T-helper 2 cell treated with Interferon-gamma antibody and Interleukin-4, amounts not matched to agents 5 μg/mL and 100 μg/mL, for 36 hours (primary cell): Measurements from ENCODE around the gene MEGF8.
"Not testable (repeated sequence)": the region's sequence is repeated elsewhere in the genome, so short reads cannot be mapped to it uniquely, and the experiment has no call there.

Experiments used
- DNase-seq: peaks from one replicate; pipeline ENCODE4 v3.0.0; 2021; ENCODE audit warnings: low spot score
- H3K27ac Mint-ChIP-seq: one replicate; pipeline ENCODE4 v1.8.0; 2021; ENCODE audit warnings: mild to moderate bottlenecking, mixed read lengths
- H3K27me3 Mint-ChIP-seq: one replicate; pipeline ENCODE4 v1.8.0; 2021; ENCODE audit warnings: low read depth, mixed read lengths
- H3K36me3 Mint-ChIP-seq: one replicate; pipeline ENCODE4 v1.8.0; 2021; ENCODE audit warnings: low read depth, mixed read lengths
- H3K4me1 Mint-ChIP-seq: one replicate; pipeline ENCODE4 v1.8.0; 2021; ENCODE audit warnings: low read depth, mixed read lengths
- H3K4me3 Mint-ChIP-seq: one replicate; pipeline ENCODE4 v1.8.0; 2022; ENCODE audit warnings: mild to moderate bottlenecking, moderate library complexity, mixed read lengths
- H3K9me3 Mint-ChIP-seq: one replicate; pipeline ENCODE4 v1.8.0; 2021; ENCODE audit warnings: mixed read lengths

The MEGF8 gene

DNA sequence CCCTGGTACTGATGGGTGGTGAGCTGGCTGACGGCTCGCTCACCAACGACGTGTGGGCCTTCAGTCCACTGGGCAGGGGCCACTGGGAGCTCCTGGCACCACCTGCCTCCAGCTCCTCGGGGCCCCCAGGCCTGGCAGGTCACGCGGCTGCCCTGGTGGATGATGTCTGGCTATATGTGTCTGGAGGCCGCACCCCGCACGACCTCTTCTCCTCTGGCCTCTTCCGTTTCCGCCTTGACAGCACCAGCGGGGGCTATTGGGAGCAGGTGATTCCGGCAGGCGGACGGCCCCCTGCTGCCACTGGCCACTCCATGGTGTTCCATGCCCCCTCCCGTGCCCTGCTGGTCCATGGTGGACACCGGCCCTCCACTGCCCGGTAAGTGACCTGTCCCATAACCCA, 10.5 kb downstream of the MEGF8 start:
- Mint-ChIP-seq H3K27ac (no peak overlapping the region), H3K9me3 (no peaks in the 10 kb centered on the region), H3K27me3 (no peaks in the 10 kb centered on the region), H3K36me3 (no peaks in the 10 kb centered on the region), H3K4me3 (no peak overlapping the region), H3K4me1 (peaks cover 5% of the 10 kb centered on the region)
- DNase-seq = no peak

- not testable (repeated sequence) for H3K4me1 Mint-ChIP-seq, H3K36me3 Mint-ChIP-seq, DNase-seq, H3K4me3 Mint-ChIP-seq, H3K27ac Mint-ChIP-seq, H3K9me3 Mint-ChIP-seq, H3K27me3 Mint-ChIP-seq
Measured at GRCh38 chr19:42339126-42339860, 13.9 kb downstream of the MEGF8 start.

GRCh38 chr19:42339922-42340321, 14.5 kb downstream of the MEGF8 start:
- H3K27me3 Mint-ChIP-seq, H3K4me3 Mint-ChIP-seq: not testable (repeated sequence)

DNA sequence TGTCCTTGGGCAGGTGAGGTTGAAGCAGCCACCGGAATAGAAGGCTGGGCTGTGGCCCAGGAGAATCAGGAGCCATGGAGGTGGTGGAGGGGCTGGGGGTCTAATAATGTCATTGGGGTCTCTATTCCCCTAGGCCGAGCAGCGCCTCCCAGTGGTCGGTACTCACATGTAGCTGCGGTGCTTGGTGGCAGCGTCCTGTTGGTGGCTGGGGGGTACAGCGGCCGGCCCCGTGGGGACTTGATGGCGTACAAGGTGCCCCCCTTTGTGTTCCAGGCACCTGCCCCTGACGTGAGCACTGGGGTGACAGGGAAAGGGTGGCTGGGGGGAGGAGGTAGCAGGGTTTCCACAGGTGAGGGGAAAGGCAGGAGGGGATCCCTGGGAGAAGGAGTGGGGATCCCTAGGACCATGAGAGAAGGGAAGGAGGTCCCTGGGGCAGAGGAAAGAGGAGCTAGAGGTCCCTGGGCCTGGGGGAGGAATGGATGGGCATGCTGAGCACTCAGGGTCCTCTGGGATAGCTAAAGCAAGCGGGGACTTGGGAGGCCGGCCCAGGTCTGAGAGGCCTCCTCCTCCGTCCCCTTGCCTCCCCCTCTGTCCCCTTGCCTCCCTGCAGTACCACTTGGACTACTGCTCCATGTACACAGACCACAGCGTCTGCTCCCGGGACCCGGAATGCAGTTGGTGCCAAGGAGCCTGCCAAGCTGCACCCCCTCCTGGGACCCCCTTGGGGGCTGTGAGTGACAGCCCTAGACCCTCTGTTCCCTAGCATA, 18.1 kb downstream of the MEGF8 start:
- no peaks in the 10 kb centered on the region for H3K36me3 Mint-ChIP-seq
- H3K9me3 Mint-ChIP-seq = no peaks in the 10 kb centered on the region
- H3K27ac Mint-ChIP-seq = no peak overlapping the region
- no peak for DNase-seq
- no peak overlapping the region for H3K4me3 Mint-ChIP-seq
- H3K27me3 Mint-ChIP-seq = no peaks in the 10 kb centered on the region
- peaks cover 5% of the 10 kb centered on the region for H3K4me1 Mint-ChIP-seq

More at GRCh38 chr19:42339922-42340321, 14.5 kb downstream of the MEGF8 start:
- not testable (repeated sequence) for H3K9me3 Mint-ChIP-seq, DNase-seq, H3K27ac Mint-ChIP-seq, H3K36me3 Mint-ChIP-seq, H3K4me1 Mint-ChIP-seq

DNA sequence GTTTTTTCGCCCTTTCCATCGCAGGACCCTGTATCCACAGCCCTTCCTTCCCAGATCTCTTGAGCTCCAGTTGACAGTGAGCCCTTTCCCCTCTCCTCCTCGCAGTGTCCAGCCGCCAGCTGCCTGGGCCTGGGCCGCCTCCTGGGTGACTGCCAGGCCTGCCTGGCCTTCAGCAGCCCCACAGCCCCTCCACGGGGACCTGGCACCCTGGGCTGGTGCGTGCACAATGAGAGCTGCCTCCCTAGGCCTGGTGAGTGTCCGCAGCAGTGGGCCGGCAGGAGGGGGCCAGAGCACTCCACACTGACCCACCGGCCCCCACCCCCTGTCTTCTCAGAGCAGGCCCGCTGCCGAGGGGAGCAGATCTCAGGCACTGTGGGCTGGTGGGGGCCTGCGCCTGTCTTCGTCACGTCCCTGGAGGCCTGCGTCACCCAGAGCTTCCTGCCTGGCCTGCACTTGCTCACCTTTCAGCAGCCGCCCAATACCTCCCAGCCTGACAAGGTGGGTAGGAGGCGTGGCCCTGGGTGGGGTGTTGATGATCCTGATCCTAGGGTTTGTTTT, 19.0 kb downstream of the MEGF8 start:
- Mint-ChIP-seq H3K4me3 (no peak overlapping the region), H3K4me1 (peaks cover under 1% of the 10 kb centered on the region), H3K36me3 (no peaks in the 10 kb centered on the region), H3K27me3 (no peaks in the 10 kb centered on the region), H3K27ac (no peak overlapping the region), H3K9me3 (no peaks in the 10 kb centered on the region)
- no peak for DNase-seq

DNA sequence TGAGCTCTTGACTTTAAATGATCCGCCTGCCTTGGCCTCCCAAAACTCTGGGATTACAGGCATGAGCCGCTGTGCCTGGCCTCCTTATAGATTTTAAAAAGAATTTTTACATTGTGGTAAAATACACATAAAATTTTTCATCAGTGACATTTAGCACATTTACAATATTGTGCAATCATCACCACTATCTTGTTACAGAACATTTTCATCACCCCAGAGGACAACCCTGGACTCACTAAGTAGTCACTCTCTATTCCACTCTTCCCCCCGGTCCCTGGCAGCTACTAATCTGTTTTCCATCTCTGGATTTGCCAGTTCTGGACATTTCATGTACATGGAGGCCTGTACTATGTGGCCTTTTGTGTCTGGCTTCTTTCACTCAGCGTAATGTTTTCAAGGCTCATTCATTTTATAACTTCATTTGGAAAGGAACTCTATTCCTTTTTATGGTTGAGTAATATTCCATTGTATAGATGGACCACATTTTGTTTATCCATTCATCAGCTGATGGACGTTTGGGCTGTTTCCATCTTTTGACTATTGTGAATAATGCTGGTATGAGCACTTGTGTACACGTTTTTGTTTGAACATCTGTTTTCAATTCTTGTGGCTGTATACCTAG, 19.9 kb downstream of the MEGF8 start:
- Mint-ChIP-seq H3K4me3 (no peak overlapping the region), H3K36me3 (no peaks in the 10 kb centered on the region), H3K4me1 (no peaks in the 10 kb centered on the region), H3K27ac (no peak overlapping the region), H3K27me3 (no peaks in the 10 kb centered on the region), H3K9me3 (no peaks in the 10 kb centered on the region)
- DNase-seq = no peak

DNA sequence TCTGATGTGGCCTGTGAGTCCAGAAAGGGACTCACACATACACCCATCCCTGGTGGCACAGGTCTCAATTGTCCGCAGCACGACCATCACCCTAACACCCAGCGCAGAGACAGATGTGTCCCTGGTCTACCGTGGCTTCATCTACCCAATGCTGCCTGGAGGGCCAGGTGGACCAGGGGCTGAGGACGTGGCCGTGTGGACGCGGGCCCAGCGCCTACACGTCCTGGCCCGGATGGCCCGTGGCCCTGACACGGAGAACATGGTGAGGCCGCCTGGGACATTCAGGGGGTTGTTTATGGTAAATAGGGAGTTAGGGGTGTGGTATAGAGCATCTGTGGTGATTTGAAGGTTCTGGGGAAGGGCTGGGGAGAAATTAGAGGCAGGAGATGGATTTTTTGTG, 22.8 kb downstream of the MEGF8 start:
- no peaks in the 10 kb centered on the region for H3K4me1 Mint-ChIP-seq
- no peak overlapping the region for H3K27ac Mint-ChIP-seq
- no peak overlapping the region for H3K4me3 Mint-ChIP-seq
- DNase-seq = no peak
- H3K9me3 Mint-ChIP-seq = no peaks in the 10 kb centered on the region
- no peaks in the 10 kb centered on the region for H3K27me3 Mint-ChIP-seq
- no peaks in the 10 kb centered on the region for H3K36me3 Mint-ChIP-seq

DNA sequence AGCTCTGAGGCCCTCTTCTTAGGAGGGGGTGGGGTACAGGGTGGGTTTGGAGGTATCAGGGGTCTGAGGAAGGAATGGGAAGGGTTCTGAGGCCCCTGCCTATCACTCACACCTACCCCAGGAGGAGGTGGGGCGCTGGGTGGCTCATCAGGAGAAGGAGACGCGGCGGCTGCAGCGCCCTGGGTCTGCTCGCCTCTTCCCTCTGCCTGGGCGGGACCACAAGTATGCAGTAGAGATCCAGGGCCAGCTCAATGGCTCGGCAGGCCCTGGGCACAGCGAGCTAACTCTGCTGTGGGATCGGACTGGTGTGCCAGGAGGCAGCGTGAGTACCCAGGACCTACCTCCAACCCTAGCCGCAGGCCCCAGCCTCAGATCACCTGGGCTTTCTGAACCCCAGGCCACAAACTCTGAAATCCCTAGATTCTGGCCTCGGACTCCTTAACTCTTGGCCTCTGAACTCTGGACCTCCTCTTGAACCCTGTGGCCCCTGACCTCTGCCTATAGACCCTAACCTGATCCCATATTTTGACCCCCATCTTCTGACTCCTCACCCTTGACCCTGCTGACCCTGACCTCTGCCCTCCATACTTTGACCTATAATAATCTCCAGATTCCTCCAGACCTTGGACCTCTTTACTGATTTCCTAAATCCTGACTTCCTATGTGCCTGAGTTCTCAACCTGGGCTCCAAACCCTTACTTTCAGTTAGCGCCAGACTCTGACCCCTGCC, 24.1 kb downstream of the MEGF8 start:
- H3K9me3 Mint-ChIP-seq = no peaks in the 10 kb centered on the region
- H3K4me1 Mint-ChIP-seq = no peaks in the 10 kb centered on the region
- no peak for DNase-seq
- no peak overlapping the region for H3K27ac Mint-ChIP-seq
- no peak overlapping the region for H3K4me3 Mint-ChIP-seq
- no peaks in the 10 kb centered on the region for H3K27me3 Mint-ChIP-seq
- H3K36me3 Mint-ChIP-seq = no peaks in the 10 kb centered on the region

DNA sequence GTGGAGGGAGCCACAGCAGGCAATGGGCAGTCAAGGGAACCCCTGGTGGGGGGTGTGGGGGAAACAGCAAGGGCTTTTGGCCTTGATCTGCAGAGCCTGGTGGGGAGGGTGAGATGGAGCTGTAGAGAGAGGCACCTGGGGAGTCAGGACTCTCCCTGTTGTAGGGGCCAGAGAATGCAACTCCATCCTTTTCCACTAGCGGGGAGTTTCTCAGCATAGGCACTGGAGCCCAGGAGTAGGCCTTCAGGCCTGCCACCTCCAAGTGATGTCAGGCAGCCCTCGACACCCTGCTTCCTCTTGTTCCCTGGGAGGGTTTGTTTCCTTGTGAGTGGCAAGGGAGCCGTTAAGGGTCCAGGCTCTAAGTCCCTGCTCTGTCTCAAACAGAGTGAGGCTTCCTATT, 25.0 kb downstream of the MEGF8 start:
- Mint-ChIP-seq H3K9me3 (no peaks in the 10 kb centered on the region), H3K4me1 (no peaks in the 10 kb centered on the region), H3K27me3 (no peaks in the 10 kb centered on the region), H3K4me3 (no peak overlapping the region), H3K27ac (no peak overlapping the region), H3K36me3 (no peaks in the 10 kb centered on the region)
- no peak for DNase-seq

GRCh38 chr19:42351079-42351735, 25.8 kb downstream of the MEGF8 start:
- no peak for DNase-seq
- Mint-ChIP-seq H3K36me3 (no peaks in the 10 kb centered on the region), H3K9me3 (no peaks in the 10 kb centered on the region), H3K27ac (no peak overlapping the region), H3K4me3 (no peak overlapping the region), H3K27me3 (no peaks in the 10 kb centered on the region), H3K4me1 (no peaks in the 10 kb centered on the region)

GRCh38 chr19:42352301-42353259, 27.1 kb downstream of the MEGF8 start:
- Mint-ChIP-seq H3K27me3 (no peaks in the 10 kb centered on the region), H3K27ac (no peak overlapping the region), H3K9me3 (no peaks in the 10 kb centered on the region), H3K4me1 (no peaks in the 10 kb centered on the region), H3K4me3 (no peak overlapping the region), H3K36me3 (no peaks in the 10 kb centered on the region)
- no peak for DNase-seq

DNA sequence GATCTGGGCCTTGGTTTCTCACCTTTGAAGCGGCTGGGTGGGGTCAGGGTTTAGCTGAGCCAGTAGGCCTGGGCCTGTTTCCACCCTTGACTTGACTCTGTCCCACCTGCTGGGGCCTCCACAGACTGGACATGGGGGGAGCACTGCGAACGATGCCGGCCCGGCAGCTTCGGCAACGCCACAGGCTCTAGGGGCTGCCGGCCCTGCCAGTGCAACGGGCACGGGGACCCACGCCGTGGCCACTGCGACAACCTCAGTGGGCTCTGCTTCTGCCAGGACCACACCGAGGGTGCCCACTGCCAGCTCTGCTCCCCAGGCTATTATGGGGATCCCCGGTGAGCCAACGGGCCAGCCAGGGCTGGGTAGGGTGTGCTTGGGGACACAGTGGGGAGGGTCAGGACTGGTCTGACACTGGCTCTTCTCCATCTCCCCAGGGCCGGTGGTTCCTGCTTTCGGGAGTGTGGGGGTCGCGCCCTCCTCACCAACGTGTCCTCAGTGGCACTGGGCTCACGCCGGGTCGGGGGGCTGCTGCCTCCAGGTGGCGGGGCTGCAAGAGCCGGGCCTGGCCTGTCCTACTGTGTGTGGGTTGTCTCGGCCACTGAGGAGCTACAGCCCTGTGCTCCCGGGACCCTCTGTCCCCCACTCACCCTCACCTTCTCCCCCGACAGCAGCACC, 28.0 kb downstream of the MEGF8 start:
- DNase-seq = no peak
- no peaks in the 10 kb centered on the region for H3K36me3 Mint-ChIP-seq
- H3K27me3 Mint-ChIP-seq = no peaks in the 10 kb centered on the region
- no peak overlapping the region for H3K27ac Mint-ChIP-seq
- no peaks in the 10 kb centered on the region for H3K4me1 Mint-ChIP-seq
- no peaks in the 10 kb centered on the region for H3K9me3 Mint-ChIP-seq
- no peak overlapping the region for H3K4me3 Mint-ChIP-seq
